ENCODE data around the gene GALNT2. TPM values are rescaled to one million over a fixed set of nuclear protein-coding genes. Genes with fewer than 3 reads are reported as not detected.

The GALNT2 gene
- total and polyA plus RNA-seq, 4 donors: 47.5 to 182 (median 114) TPM

- TF ChIP-seq, protein P1, sequence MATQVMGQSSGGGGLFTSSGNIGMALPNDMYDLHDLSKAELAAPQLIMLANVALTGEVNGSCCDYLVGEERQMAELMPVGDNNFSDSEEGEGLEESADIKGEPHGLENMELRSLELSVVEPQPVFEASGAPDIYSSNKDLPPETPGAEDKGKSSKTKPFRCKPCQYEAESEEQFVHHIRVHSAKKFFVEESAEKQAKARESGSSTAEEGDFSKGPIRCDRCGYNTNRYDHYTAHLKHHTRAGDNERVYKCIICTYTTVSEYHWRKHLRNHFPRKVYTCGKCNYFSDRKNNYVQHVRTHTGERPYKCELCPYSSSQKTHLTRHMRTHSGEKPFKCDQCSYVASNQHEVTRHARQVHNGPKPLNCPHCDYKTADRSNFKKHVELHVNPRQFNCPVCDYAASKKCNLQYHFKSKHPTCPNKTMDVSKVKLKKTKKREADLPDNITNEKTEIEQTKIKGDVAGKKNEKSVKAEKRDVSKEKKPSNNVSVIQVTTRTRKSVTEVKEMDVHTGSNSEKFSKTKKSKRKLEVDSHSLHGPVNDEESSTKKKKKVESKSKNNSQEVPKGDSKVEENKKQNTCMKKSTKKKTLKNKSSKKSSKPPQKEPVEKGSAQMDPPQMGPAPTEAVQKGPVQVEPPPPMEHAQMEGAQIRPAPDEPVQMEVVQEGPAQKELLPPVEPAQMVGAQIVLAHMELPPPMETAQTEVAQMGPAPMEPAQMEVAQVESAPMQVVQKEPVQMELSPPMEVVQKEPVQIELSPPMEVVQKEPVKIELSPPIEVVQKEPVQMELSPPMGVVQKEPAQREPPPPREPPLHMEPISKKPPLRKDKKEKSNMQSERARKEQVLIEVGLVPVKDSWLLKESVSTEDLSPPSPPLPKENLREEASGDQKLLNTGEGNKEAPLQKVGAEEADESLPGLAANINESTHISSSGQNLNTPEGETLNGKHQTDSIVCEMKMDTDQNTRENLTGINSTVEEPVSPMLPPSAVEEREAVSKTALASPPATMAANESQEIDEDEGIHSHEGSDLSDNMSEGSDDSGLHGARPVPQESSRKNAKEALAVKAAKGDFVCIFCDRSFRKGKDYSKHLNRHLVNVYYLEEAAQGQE (IDR thresholded peaks at IDR 0.05): no peak
- TF ChIP-seq ZBTB33 (IDR thresholded peaks at IDR 0.05) (no peak), SP1 (IDR thresholded peaks at IDR 0.05) (no peak), NR2F2 (IDR thresholded peaks at IDR 0.05) (no peak), RAD21 (IDR thresholded peaks at IDR 0.05) (no peak), TAF1 (conservative IDR thresholded peaks at IDR 0.05) (no peak), FOXA2 (IDR thresholded peaks at IDR 0.05) (no peak), HNF4G (IDR thresholded peaks at IDR 0.05) (no peak), JUND (IDR thresholded peaks at IDR 0.05) (no peak), CTCF (IDR thresholded peaks at IDR 0.05; ENCODE audit: low read depth, low read length, missing input control) (no peak), FOXA1 (IDR thresholded peaks at IDR 0.05) (no peak), YY1 (IDR thresholded peaks at IDR 0.05) (no peak), EGR1 (IDR thresholded peaks at IDR 0.05; ENCODE audit: low read depth in 2 of 2) (no peak), RXRA (IDR thresholded peaks at IDR 0.05) (no peak), HNF4A (conservative IDR thresholded peaks at IDR 0.05) (no peak), GABPA (IDR thresholded peaks at IDR 0.05 in 1 of 2, conservative IDR thresholded peaks at IDR 0.05 in 1 of 2) (no peak)
- TF ChIP-seq, protein P2, sequence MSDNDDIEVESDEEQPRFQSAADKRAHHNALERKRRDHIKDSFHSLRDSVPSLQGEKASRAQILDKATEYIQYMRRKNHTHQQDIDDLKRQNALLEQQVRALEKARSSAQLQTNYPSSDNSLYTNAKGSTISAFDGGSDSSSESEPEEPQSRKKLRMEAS (IDR thresholded peaks at IDR 0.05): no peak
- TF ChIP-seq, protein P3, sequence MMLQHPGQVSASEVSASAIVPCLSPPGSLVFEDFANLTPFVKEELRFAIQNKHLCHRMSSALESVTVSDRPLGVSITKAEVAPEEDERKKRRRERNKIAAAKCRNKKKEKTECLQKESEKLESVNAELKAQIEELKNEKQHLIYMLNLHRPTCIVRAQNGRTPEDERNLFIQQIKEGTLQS (IDR thresholded peaks at IDR 0.05): no peak
- Histone ChIP-seq H3K4me1 (ENCODE audit: control insufficient read depth in 4 of 4, insufficient read depth in 4 of 4, low read length in 3 of 4) (no peaks in the 10 kb centered on the region), H3K9me3 (ENCODE audit: control insufficient read depth in 4 of 4, low read length in 3 of 4) (no peaks in the 10 kb centered on the region), H3K4me3 (ENCODE audit: low read depth in 1 of 3, low read length in 3 of 3) (no peak overlapping the region), H3K36me3 (ENCODE audit: control insufficient read depth in 4 of 4, insufficient read depth in 3 of 4, low read depth in 1 of 4, low read length in 3 of 4) (no peaks in the 10 kb centered on the region), H3K27ac (ENCODE audit: low read depth in 1 of 2, low read length in 2 of 2) (no peak overlapping the region), H3K9ac (ENCODE audit: low read depth in 1 of 2, low read length in 2 of 2) (no peak overlapping the region), H3K27me3 (ENCODE audit: control insufficient read depth in 4 of 4, insufficient read depth in 4 of 4, low read length in 3 of 4) (no peaks in the 10 kb centered on the region)
- WGBS: 92% methylated on average over 3 of the region's 3 CpGs
- no peak for DNase-seq (ENCODE audit: low spot score)
These were observed 46.6 kb upstream of the GALNT2 start for GRCh38 chr1:230020451-230020850.
